H1 (cell line): ENCODE measurements around the gene CCDC88C. TPM values are rescaled to one million over a fixed set of nuclear protein-coding genes. Genes with fewer than 3 reads are reported as not detected.

Experiments used
- CTCF ChIA-PET: fragments of 300-600 bp; sonication (Branson Sonifier 250); formaldehyde crosslinking; loops from one replicate; lab custom pipeline; 2021; ENCODE audit not compliant: partially characterized antibody; lab: Charles Lee
- POLR2A ChIA-PET: fragments of 300-600 bp; sonication (Branson Sonifier 250); formaldehyde crosslinking; loops from one replicate; lab custom pipeline; 2021; ENCODE audit warnings: inconsistent platforms; ENCODE audit not compliant: partially characterized antibody; lab: Charles Lee
- DNase-seq, 2 experiments: peaks; one replicate each; pipeline versions ENCODE4 v3.0.0 to v3.0.0-alpha.2; 2010 to 2022; ENCODE audit warnings: low spot score in 2 of 2, low read depth in 1 of 2, mixed read lengths in 1 of 2
- FAIRE-seq: peaks from 2 replicates; lab custom pipeline; 2011; peaks lifted over from hg19 to GRCh38; lab: Jason Lieb, UNC
- H2AFZ ChIP-seq: 2 replicates; pipeline ENCODE4 v1.8.1; 2012; ENCODE audit warnings: low read length, inconsistent platforms
- H2AK5ac ChIP-seq: 2 replicates; pipeline ENCODE4 v1.6.1; 2013; ENCODE audit warnings: low read depth, low read length
- H2BK120ac ChIP-seq: replicated peaks from 2 replicates; pipeline ENCODE3; 2013; ENCODE audit warnings: low read depth, low read length, inconsistent platforms
- H2BK12ac ChIP-seq: 2 replicates; pipeline ENCODE4 v1.6.1; 2013; ENCODE audit warnings: low read depth, low read length
- H2BK15ac ChIP-seq: 2 replicates; pipeline ENCODE4 v1.6.1; 2013; ENCODE audit warnings: low read length
- H2BK20ac ChIP-seq: 2 replicates; pipeline ENCODE4 v1.6.1; 2013; ENCODE audit warnings: low read length
- H2BK5ac ChIP-seq: 2 replicates; pipeline ENCODE4 v1.6.1; 2013; ENCODE audit warnings: low read depth, low read length
- H3K14ac ChIP-seq: 2 replicates; pipeline ENCODE4 v1.6.1; 2013; ENCODE audit warnings: inconsistent platforms; ENCODE audit not compliant: insufficient read length
- H3K18ac ChIP-seq: 2 replicates; pipeline ENCODE4 v1.6.1; 2013; ENCODE audit warnings: low read length; ENCODE audit errors: extremely low read depth
- H3K23ac ChIP-seq: 2 replicates; pipeline ENCODE4 v1.6.1; 2013; ENCODE audit warnings: inconsistent platforms; ENCODE audit not compliant: insufficient read length
- H3K23me2 ChIP-seq: 2 replicates; pipeline ENCODE4 v1.6.1; 2013; ENCODE audit warnings: low read depth, low read length
- H3K27ac ChIP-seq: 2 replicates; pipeline ENCODE4 v1.6.1; 2011; ENCODE audit warnings: low read depth, low read length, inconsistent platforms
- H3K27me3 ChIP-seq, 4 experiments: replicated peaks in 1 of 4; 1 replicate in 1 of 4; 2 replicates in 3 of 4; pipeline versions ENCODE4 v1.6.1 to v1.8.1; 2011 to 2013; ENCODE audit warnings: low read length in 3 of 4, mild to moderate bottlenecking in 3 of 4, inconsistent platforms in 2 of 4, mixed read lengths in 2 of 4, moderate library complexity in 1 of 4; ENCODE audit not compliant: control insufficient read depth in 3 of 4, insufficient read depth in 3 of 4; ENCODE audit errors: extremely low read depth in 1 of 4
- H3K36me3 ChIP-seq, 4 experiments: 2 replicates each; pipeline versions ENCODE4 v1.6.1 to v1.8.1; 2011 to 2013; ENCODE audit warnings: mild to moderate bottlenecking in 4 of 4, low read length in 3 of 4, moderate library complexity in 2 of 4, control low read depth in 1 of 4, inconsistent platforms in 1 of 4; ENCODE audit not compliant: insufficient read depth in 4 of 4, control insufficient read depth in 2 of 4
- H3K4ac ChIP-seq: replicated peaks from 2 replicates; pipeline ENCODE3; 2013; ENCODE audit warnings: low read length, low read depth, mixed read lengths, inconsistent platforms; ENCODE audit not compliant: insufficient read length
- H3K4me1 ChIP-seq, 4 experiments: replicated peaks in 1 of 4; 1 replicate in 1 of 4; 2 replicates in 3 of 4; pipeline versions ENCODE4 v1.6.1 to v1.8.1; 2011 to 2013; ENCODE audit warnings: low read length in 3 of 4, inconsistent platforms in 2 of 4, mixed read lengths in 1 of 4; ENCODE audit not compliant: insufficient read depth in 4 of 4, control insufficient read depth in 3 of 4
- H3K4me2 ChIP-seq, 2 experiments: 2 replicates each; pipeline versions ENCODE4 v1.6.1 to v1.8.1; 2011 to 2013; ENCODE audit warnings: low read depth in 2 of 2, low read length in 2 of 2, control low read depth in 1 of 2, inconsistent platforms in 1 of 2, mild to moderate bottlenecking in 1 of 2; ENCODE audit not compliant: insufficient read depth in 1 of 2
- H3K4me3 ChIP-seq, 4 experiments: fragments of 200-600, 300-600 bp in 1 of 4; sonication (generic), shearing (Covaris generic), sonication (Bioruptor Twin) in 1 of 4; 2 replicates each; pipeline versions ENCODE4 v1.5.1 to v1.8.1; 2011 to 2016; ENCODE audit warnings: low read length in 4 of 4, low read depth in 3 of 4, control low read depth in 2 of 4, inconsistent platforms in 2 of 4, mild to moderate bottlenecking in 2 of 4, mixed read lengths in 1 of 4, moderate library complexity in 1 of 4; ENCODE audit not compliant: insufficient read depth in 2 of 4; ENCODE audit errors: extremely low read depth in 1 of 4
- H3K56ac ChIP-seq: replicated peaks from 2 replicates; pipeline ENCODE3; 2013; ENCODE audit warnings: low read depth, mild to moderate bottlenecking, mixed read lengths, low read length, inconsistent platforms; ENCODE audit not compliant: insufficient read length
- H3K79me1 ChIP-seq: 2 replicates; pipeline ENCODE4 v1.6.1; 2013; ENCODE audit warnings: low read depth, low read length, control low read depth
- H3K79me2 ChIP-seq, 2 experiments: 2 replicates each; pipeline versions ENCODE4 v1.6.1 to v1.8.1; 2012 to 2013; ENCODE audit warnings: low read length in 2 of 2, mild to moderate bottlenecking in 2 of 2, inconsistent platforms in 1 of 2; ENCODE audit not compliant: insufficient read depth in 2 of 2, control insufficient read depth in 1 of 2
- H3K9ac ChIP-seq, 4 experiments: replicated peaks in 1 of 4; 1 replicate in 1 of 4; 2 replicates in 3 of 4; pipeline versions ENCODE4 v1.6.1 to v1.8.1; 2011 to 2013; ENCODE audit warnings: low read depth in 3 of 4, low read length in 3 of 4, control low read depth in 2 of 4, mild to moderate bottlenecking in 2 of 4, moderate library complexity in 2 of 4, inconsistent platforms in 1 of 4; ENCODE audit errors: extremely low read depth in 1 of 4
- H3K9me3 ChIP-seq, 2 experiments: 2 replicates each; pipeline versions ENCODE4 v1.6.1 to v1.8.1; 2012 to 2013; ENCODE audit warnings: mild to moderate bottlenecking in 2 of 2, moderate library complexity in 2 of 2, control low read depth in 1 of 2, inconsistent platforms in 1 of 2, low read depth in 1 of 2, low read length in 1 of 2, mixed read lengths in 1 of 2; ENCODE audit not compliant: insufficient read depth in 2 of 2
- H4K20me1 ChIP-seq, 2 experiments: replicated peaks in 1 of 2; 2 replicates each; pipeline versions ENCODE3 to v1.8.1; 2011 to 2013; ENCODE audit warnings: inconsistent platforms in 2 of 2, low read length in 2 of 2, mild to moderate bottlenecking in 1 of 2; ENCODE audit not compliant: insufficient read depth in 2 of 2, control insufficient read depth in 1 of 2
- H4K5ac ChIP-seq: 2 replicates; pipeline ENCODE4 v1.6.1; 2013; ENCODE audit warnings: low read length, low read depth, mixed read lengths, inconsistent platforms; ENCODE audit not compliant: insufficient read length
- H4K8ac ChIP-seq: 2 replicates; pipeline ENCODE4 v1.8.0; 2013; ENCODE audit warnings: mild to moderate bottlenecking, moderate library complexity, low read length, inconsistent platforms; ENCODE audit not compliant: insufficient read depth; ENCODE audit errors: extremely low read depth
- H4K91ac ChIP-seq: replicated peaks from 2 replicates; pipeline ENCODE3; 2013; ENCODE audit warnings: low read length, mixed read lengths, inconsistent platforms; ENCODE audit not compliant: insufficient read length
- ATF2 ChIP-seq: IDR thresholded peaks from 2 replicates; pipeline ENCODE4 v1.6.1; 2012; ENCODE audit warnings: low read length, inconsistent platforms
- BACH1 ChIP-seq: IDR thresholded peaks from 2 replicates; pipeline ENCODE4 v1.6.1; 2012; ENCODE audit warnings: low read length, improper control_type of control experiment
- BRCA1 ChIP-seq: IDR thresholded peaks from 2 replicates; pipeline ENCODE4 v1.6.1; 2012; ENCODE audit warnings: low read depth, low read length, improper control_type of control experiment
- EZH2 ChIP-seq: fragments of 200-600 bp; sonication (generic); IDR thresholded peaks from 2 replicates; pipeline ENCODE4 v1.7.1; 2012; ENCODE audit warnings: low read depth, mild to moderate bottlenecking, moderate library complexity, low read length, inconsistent platforms; ENCODE audit not compliant: severe bottlenecking
- HDAC6 ChIP-seq: IDR thresholded peaks from one replicate; pipeline ENCODE4 v1.7.1; 2012; ENCODE audit warnings: low read depth, mild to moderate bottlenecking, inconsistent platforms, low read length, moderate library complexity
- NANOG ChIP-seq: IDR thresholded peaks from 2 replicates; pipeline ENCODE4 v1.6.1; 2011; ENCODE audit warnings: low read length, low read depth, mild to moderate bottlenecking, inconsistent platforms; ENCODE audit not compliant: insufficient read depth, poor library complexity, severe bottlenecking
- POLR2A ChIP-seq, 2 experiments: IDR thresholded peaks; 1 replicate in 1 of 2; 2 replicates in 1 of 2; pipeline ENCODE4 v1.6.1; 2011; ENCODE audit warnings: low read depth in 2 of 2, low read length in 2 of 2, mild to moderate bottlenecking in 2 of 2; ENCODE audit errors: control extremely low read depth in 1 of 2
- RXRA ChIP-seq: IDR thresholded peaks from 2 replicates; pipeline ENCODE4 v1.6.1; 2011; ENCODE audit warnings: low read depth, mild to moderate bottlenecking, low read length, moderate library complexity; ENCODE audit not compliant: insufficient read depth
- SP1 ChIP-seq: IDR thresholded peaks from 2 replicates; pipeline ENCODE4 v1.6.1; 2011; ENCODE audit warnings: low read depth, low read length
- TAF1 ChIP-seq: IDR thresholded peaks from 2 replicates; pipeline ENCODE4 v1.6.1; 2011; ENCODE audit warnings: mild to moderate bottlenecking, low read depth, low read length
- TAF7 ChIP-seq: optimal IDR thresholded peaks from 2 replicates; pipeline ENCODE3; 2011; ENCODE audit warnings: low read depth, mild to moderate bottlenecking, inconsistent platforms, low read length, moderate library complexity, borderline replicate concordance
- WGBS, 2 experiments: shearing (Covaris generic) in 1 of 2; methylation state at CpG; one replicate each; pipeline versions ENCODE4 v1.1.6 to v1.1.7; 2013 to 2015; ENCODE audit warnings: low lambda C conversion rate in 2 of 2, mixed read lengths in 2 of 2, inconsistent platforms in 1 of 2, low coverage in 1 of 2, missing lambda C conversion rate in 1 of 2; ENCODE audit not compliant: insufficient replicate concordance in 2 of 2, insufficient coverage in 1 of 2, insufficient read length in 1 of 2; ENCODE audit errors: extremely low coverage in 1 of 2, missing lambda C conversion rate in 1 of 2; 5-methylcytosine and 5-hydroxymethylcytosine counted together
- polyA plus RNA-seq, 7 experiments: library from polyadenylated mRNA; depleted of rRNA in 3 of 7; stranded (reverse) in 5 of 7; unstranded in 2 of 7; fragments of >200 nt in 5 of 7; fragments of 200-250 nt in 2 of 7; gene quantifications; 1 replicate in 5 of 7; 2 replicates in 1 of 7; 4 replicates in 1 of 7; pipeline versions ENCODE4 v1.2.1 to v1.2.3, GENCODE V29; 2011 to 2013; ENCODE audit warnings: missing spikeins in 2 of 7, mixed read lengths in 2 of 7
- total RNA-seq: library from RNA; stranded (reverse); fragmentation: NEBNext Ultra II Directional; extraction: Animal tissue kit (Norgen Biotek cat#: 25700); gene quantifications from 2 replicates; pipeline ENCODE4 v1.2.1, GENCODE V29; 2021
- TF ChIP-seq, protein P1 (sequence below): IDR thresholded peaks from 2 replicates; pipeline ENCODE4 v1.6.1; 2012; ENCODE audit warnings: inconsistent platforms

The CCDC88C gene
- total and polyA plus RNA-seq, 2 of the 8 experiments (the other 6 are each of a cell fraction or from before 2014, with no cell fraction given) = 10.3 to 57.7 TPM

- Histone ChIP-seq H3K4me1 (no peaks in the 10 kb centered on the region), H3K79me2 (no peaks in the 10 kb centered on the region), H2AFZ (no peak overlapping the region), H3K79me1 (no peaks in the 10 kb centered on the region), H4K8ac (no peak overlapping the region), H3K4me2 (no peak overlapping the region), H3K27ac (no peak overlapping the region), H4K91ac (no peak overlapping the region), H3K36me3 (peaks cover 22 to 63% (median 46%) of the 10 kb centered on the region in 4 experiments), H3K9me3 (no peaks in the 10 kb centered on the region), H3K9ac (no peak overlapping the region), H4K20me1 (no peaks in the 10 kb centered on the region), H3K18ac (no peak overlapping the region), H3K23me2 (no peaks in the 10 kb centered on the region), H4K5ac (no peak overlapping the region), H3K14ac (no peak overlapping the region), H3K4me3 (no peak overlapping the region), H3K27me3 (no peaks in the 10 kb centered on the region), H2BK15ac (no peak overlapping the region), H3K56ac (no peak overlapping the region), H2BK120ac (no peak overlapping the region), H3K23ac (no peak overlapping the region), H2BK12ac (no peak overlapping the region), H2BK20ac (no peak overlapping the region), H2AK5ac (no peak overlapping the region), H2BK5ac (no peak overlapping the region), H3K4ac (no peak overlapping the region)
- POLR2A ChIA-PET = no interaction called here
- FAIRE-seq (no peak), DNase-seq (no peak)
- CTCF ChIA-PET = interaction anchor here (0.6 to 1.0 kb wide), 3 partner anchors 116 to 413 kb away, joined by 3 to 5 read pairs (median 4); no protein-coding TSS in a partner anchor
- 96% methylated on average over 15 of the region's 15 CpGs; no CpG with 5 or more reads in 1 of the 2 experiments for WGBS, 2 experiments
- no peak for TF ChIP-seq HDAC6
- TF ChIP-seq EZH2 = no peak
- no peak for TF ChIP-seq POLR2A (IDR thresholded peaks at IDR 0.05; ENCODE audit: control extremely low read depth in 1 of 2, low read depth in 2 of 2, low read length in 2 of 2)
- TF ChIP-seq RXRA = no peak
- TF ChIP-seq TAF7 = no peak
- TF ChIP-seq TAF1 = no peak
- no peak for TF ChIP-seq BRCA1
- no peak for TF ChIP-seq SP1
- TF ChIP-seq NANOG = no peak
- TF ChIP-seq, protein P1, sequence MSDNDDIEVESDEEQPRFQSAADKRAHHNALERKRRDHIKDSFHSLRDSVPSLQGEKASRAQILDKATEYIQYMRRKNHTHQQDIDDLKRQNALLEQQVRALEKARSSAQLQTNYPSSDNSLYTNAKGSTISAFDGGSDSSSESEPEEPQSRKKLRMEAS = no peak
- no peak for TF ChIP-seq BACH1
- TF ChIP-seq ATF2 = no peak
Measured at GRCh38 chr14:91292491-91292890, 125.1 kb downstream of the CCDC88C start.
